ENCODE measurements around the gene NUBP1. TPM values are rescaled to one million over a fixed set of nuclear protein-coding genes. Genes with fewer than 3 reads are reported as not detected.

NUBP1 gene
- polyA plus RNA-seq, 2 of the 4 experiments (the other 2 are of a cell fraction) = 34.1 to 49.9 TPM

DNA sequence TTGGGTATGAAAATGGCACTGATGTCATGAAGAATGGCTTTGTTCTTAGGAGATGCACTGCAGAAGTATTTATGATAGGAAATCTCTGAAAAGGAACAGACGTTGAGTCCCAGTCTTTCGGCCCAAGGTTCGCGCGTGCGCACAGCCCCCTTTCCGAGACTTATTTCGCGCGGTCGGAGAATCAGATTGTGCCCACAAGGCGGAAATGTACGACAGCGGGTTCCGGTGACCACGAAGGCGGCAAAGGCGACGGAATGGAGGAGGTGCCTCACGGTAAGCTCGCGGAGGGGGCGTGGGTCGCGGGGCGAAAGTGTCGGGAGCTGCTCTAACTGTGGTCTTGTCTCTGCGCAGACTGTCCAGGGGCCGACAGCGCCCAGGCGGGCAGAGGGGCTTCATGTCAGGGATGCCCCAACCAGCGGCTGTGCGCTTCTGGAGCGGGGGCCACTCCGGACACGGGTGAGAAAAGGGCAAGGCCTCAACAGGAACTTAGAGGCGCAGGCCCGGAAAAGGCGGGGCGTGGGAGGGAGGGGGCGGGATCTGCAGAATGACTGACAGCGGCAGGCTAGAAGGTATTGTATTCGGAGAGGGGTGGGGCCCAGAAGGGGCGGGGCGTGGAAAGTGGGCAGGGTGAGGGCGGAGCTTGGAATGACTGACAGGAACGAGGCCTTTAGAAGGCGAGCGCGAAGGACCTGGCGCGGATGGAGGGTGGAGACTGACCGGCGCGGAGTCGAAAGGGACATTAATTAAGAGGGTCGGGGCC lies at the start of gene NUBP1 (continued):
- TF ChIP-seq CBX2 (IDR thresholded peaks at IDR 0.05; ENCODE audit: borderline replicate concordance, low read depth) = no peak
- peak; percentile 99 for TF ChIP-seq PHF8 (IDR thresholded peaks at IDR 0.05; ENCODE audit: borderline replicate concordance, low read depth)
- no peak for TF ChIP-seq SMC3 (IDR thresholded peaks at IDR 0.05)
- TF ChIP-seq RARB (CRISPR knock-in tag; IDR thresholded peaks at IDR 0.05) = 0 out of 2 replicates have a peak, but pooled peaks have one; percentile 36
- TF ChIP-seq ESRRA (IDR thresholded peaks at IDR 0.05; ENCODE audit: borderline replicate concordance, low read length) = no peak
- TF ChIP-seq, protein P1, sequence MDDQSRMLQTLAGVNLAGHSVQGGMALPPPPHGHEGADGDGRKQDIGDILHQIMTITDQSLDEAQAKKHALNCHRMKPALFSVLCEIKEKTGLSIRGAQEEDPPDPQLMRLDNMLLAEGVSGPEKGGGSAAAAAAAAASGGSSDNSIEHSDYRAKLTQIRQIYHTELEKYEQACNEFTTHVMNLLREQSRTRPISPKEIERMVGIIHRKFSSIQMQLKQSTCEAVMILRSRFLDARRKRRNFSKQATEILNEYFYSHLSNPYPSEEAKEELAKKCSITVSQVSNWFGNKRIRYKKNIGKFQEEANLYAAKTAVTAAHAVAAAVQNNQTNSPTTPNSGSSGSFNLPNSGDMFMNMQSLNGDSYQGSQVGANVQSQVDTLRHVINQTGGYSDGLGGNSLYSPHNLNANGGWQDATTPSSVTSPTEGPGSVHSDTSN (IDR thresholded peaks at IDR 0.05) = peak; percentile 84
- TF ChIP-seq JUNB (IDR thresholded peaks at IDR 0.05) = no peak
- TF ChIP-seq, protein P2, sequence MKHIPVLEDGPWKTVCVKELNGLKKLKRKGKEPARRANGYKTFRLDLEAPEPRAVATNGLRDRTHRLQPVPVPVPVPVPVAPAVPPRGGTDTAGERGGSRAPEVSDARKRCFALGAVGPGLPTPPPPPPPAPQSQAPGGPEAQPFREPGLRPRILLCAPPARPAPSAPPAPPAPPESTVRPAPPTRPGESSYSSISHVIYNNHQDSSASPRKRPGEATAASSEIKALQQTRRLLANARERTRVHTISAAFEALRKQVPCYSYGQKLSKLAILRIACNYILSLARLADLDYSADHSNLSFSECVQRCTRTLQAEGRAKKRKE (CRISPR knock-in tag; IDR thresholded peaks at IDR 0.05; ENCODE audit: low read depth) = no peak
- no peak for TF ChIP-seq HOXA7 (CRISPR knock-in tag; IDR thresholded peaks at IDR 0.05)
- no peak for TF ChIP-seq NR3C1 (IDR thresholded peaks at IDR 0.05)
- TF ChIP-seq NFE2L2 (conservative IDR thresholded peaks at IDR 0.05; ENCODE audit: low read length) = no peak
- no peak for TF ChIP-seq EP300 (IDR thresholded peaks at IDR 0.05)
- no peak for TF ChIP-seq ZFP36 (IDR thresholded peaks at IDR 0.05; ENCODE audit: borderline replicate concordance, partially characterized antibody)
- TF ChIP-seq ZC3H11A (IDR thresholded peaks at IDR 0.05) = no peak
- TF ChIP-seq RCOR1 (IDR thresholded peaks at IDR 0.05; ENCODE audit: low read depth, low read length) = no peak
- no peak for TF ChIP-seq CHD2 (IDR thresholded peaks at IDR 0.05; ENCODE audit: low read length, partially characterized antibody)
- peak; percentile 22; the same call in 1 of the 2 replicates for TF ChIP-seq SREBF2 (IDR thresholded peaks at IDR 0.05)
- TF ChIP-seq, protein P3, sequence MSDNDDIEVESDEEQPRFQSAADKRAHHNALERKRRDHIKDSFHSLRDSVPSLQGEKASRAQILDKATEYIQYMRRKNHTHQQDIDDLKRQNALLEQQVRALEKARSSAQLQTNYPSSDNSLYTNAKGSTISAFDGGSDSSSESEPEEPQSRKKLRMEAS (IDR thresholded peaks at IDR 0.05) = peak; percentile 93
- no peak for TF ChIP-seq EHF (CRISPR knock-in tag; IDR thresholded peaks at IDR 0.05)
- TF ChIP-seq GATA3 (IDR thresholded peaks at IDR 0.05; ENCODE audit: borderline replicate concordance) = no peak
- no peak for TF ChIP-seq CBX8 (IDR thresholded peaks at IDR 0.05)
- no peak for TF ChIP-seq ZNF302 (CRISPR knock-in tag; IDR thresholded peaks at IDR 0.05)
- no peak for TF ChIP-seq POLR2AphosphoS2 (conservative IDR thresholded peaks at IDR 0.05; ENCODE audit: low read length)
- TF ChIP-seq RFX5 (IDR thresholded peaks at IDR 0.05) = no peak
- TF ChIP-seq CEBPB (IDR thresholded peaks at IDR 0.05) = no peak
- TF ChIP-seq MAZ (IDR thresholded peaks at IDR 0.05; ENCODE audit: borderline replicate concordance, low read depth, low read length) = peak; percentile 62; the same call in 1 of the 2 replicates
- no peak for TF ChIP-seq RAD21 (conservative IDR thresholded peaks at IDR 0.05 in 1 of 2, IDR thresholded peaks at IDR 0.05 in 1 of 2)
- TF ChIP-seq, protein P4, sequence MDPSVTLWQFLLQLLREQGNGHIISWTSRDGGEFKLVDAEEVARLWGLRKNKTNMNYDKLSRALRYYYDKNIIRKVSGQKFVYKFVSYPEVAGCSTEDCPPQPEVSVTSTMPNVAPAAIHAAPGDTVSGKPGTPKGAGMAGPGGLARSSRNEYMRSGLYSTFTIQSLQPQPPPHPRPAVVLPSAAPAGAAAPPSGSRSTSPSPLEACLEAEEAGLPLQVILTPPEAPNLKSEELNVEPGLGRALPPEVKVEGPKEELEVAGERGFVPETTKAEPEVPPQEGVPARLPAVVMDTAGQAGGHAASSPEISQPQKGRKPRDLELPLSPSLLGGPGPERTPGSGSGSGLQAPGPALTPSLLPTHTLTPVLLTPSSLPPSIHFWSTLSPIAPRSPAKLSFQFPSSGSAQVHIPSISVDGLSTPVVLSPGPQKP (IDR thresholded peaks at IDR 0.05; ENCODE audit: low read depth, low read length) = no peak

DNA sequence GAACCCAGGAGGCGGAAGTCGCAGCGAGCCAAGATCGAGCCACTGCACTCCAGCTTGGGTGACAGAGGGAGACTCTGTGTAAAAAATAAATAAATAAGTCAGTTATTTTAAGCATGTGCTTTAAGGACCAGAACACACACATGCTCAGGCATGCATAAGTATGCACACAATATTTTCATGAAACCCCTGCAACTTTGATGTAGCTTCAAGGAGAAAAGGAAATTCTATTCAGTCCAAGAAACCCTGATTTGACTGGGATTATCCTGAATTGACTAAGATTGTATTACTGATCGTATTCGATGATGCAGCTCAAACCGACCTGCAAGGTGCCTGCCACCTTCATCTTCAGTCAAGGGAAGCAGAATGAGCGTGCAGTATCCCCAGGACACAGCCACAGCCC lies 49.8 kb upstream of the NUBP1 start:
- ATAC-seq (no peak), FAIRE-seq (no peak), DNase-seq (ENCODE audit: low read depth in 1 of 2, low spot score in 1 of 2) (no peak)
- TF ChIP-seq MYC (IDR thresholded peaks at IDR 0.05; ENCODE audit: borderline replicate concordance, low read length) (no peak), JUNB (IDR thresholded peaks at IDR 0.05) (no peak), ZFP36 (IDR thresholded peaks at IDR 0.05; ENCODE audit: borderline replicate concordance, partially characterized antibody) (no peak), RAD21 (conservative IDR thresholded peaks at IDR 0.05 in 1 of 2, IDR thresholded peaks at IDR 0.05 in 1 of 2) (no peak), CHD4 (IDR thresholded peaks at IDR 0.05; ENCODE audit: borderline replicate concordance) (no peak), FOSB (CRISPR knock-in tag; IDR thresholded peaks at IDR 0.05) (no peak), ZC3H11A (IDR thresholded peaks at IDR 0.05) (no peak), RFX5 (IDR thresholded peaks at IDR 0.05) (no peak), FOXS1 (CRISPR knock-in tag; IDR thresholded peaks at IDR 0.05) (no peak), CHD2 (IDR thresholded peaks at IDR 0.05; ENCODE audit: low read length, partially characterized antibody) (no peak), KDM5A (IDR thresholded peaks at IDR 0.05) (no peak), NFE2L2 (conservative IDR thresholded peaks at IDR 0.05; ENCODE audit: low read length) (no peak), ESRRA (IDR thresholded peaks at IDR 0.05; ENCODE audit: borderline replicate concordance, low read length) (no peak)
- TF ChIP-seq, protein P3 (IDR thresholded peaks at IDR 0.05) = no peak
- Histone ChIP-seq H3K4me1 (no peaks in the 10 kb centered on the region), H3K4me3 (no peak overlapping the region), H3K9me3 (no peaks in the 10 kb centered on the region), H3K27ac (no peak overlapping the region), H3K4me2 (no peak overlapping the region)
- POLR2A ChIA-PET = no interaction called here
- 83% methylated on average over 8 of the region's 8 CpGs for WGBS (ENCODE audit: missing lambda C conversion rate)
- CTCF ChIA-PET = interaction anchor here (1.1 to 1.3 kb wide), 2 partner anchors 184 to 379 kb away, joined by 3 read pairs; no protein-coding TSS in a partner anchor

Data from A549 (cell line).